GM23338 (cell line): Measurements from ENCODE around the gene DOCK11. TPM values are rescaled to one million over a fixed set of nuclear protein-coding genes. Genes with fewer than 3 reads are reported as not detected.

Source experiments
- ATAC-seq: fragments of 200-7000 bp; cut with Tn5 transposase; 3 replicates; pipeline ENCODE4 v1.9.1; 2020
- DNase-seq: peaks from one replicate; pipeline ENCODE4 v3.0.0-alpha.2; 2015; ENCODE audit warnings: low spot score
- H2AFZ ChIP-seq: fragments of 200-600 bp; sonication (generic); 2 replicates; pipeline ENCODE4 v1.8.0; 2016; ENCODE audit warnings: antibody characterized with exemption, mild to moderate bottlenecking, moderate library complexity
- H3F3A ChIP-seq: fragments of 200-600 bp; sonication (generic); replicated peaks from 2 replicates; pipeline ENCODE4 v1.8.0; 2017; ENCODE audit warnings: antibody characterized with exemption, mixed run types, low read depth
- H3K27ac ChIP-seq: fragments of 200-600 bp; sonication (generic); 2 replicates; pipeline ENCODE4 v1.6.1; 2016; ENCODE audit warnings: low read depth
- H3K27me3 ChIP-seq: fragments of 200-600 bp; sonication (generic); 2 replicates; pipeline ENCODE4 v1.8.0; 2016; ENCODE audit warnings: mild to moderate bottlenecking, mixed run types, moderate library complexity; ENCODE audit not compliant: insufficient read depth
- H3K36me3 ChIP-seq: fragments of 200-600 bp; sonication (generic); 2 replicates; pipeline ENCODE4 v1.8.0; 2016; ENCODE audit warnings: mild to moderate bottlenecking; ENCODE audit not compliant: insufficient read depth
- H3K4me1 ChIP-seq: fragments of 200-600 bp; sonication (generic); 2 replicates; pipeline ENCODE4 v1.8.0; 2016; ENCODE audit warnings: mild to moderate bottlenecking, moderate library complexity; ENCODE audit not compliant: insufficient read depth
- H3K4me2 ChIP-seq: fragments of 200-600 bp; sonication (generic); 2 replicates; pipeline ENCODE4 v1.7.1; 2017; ENCODE audit warnings: mixed run types
- H3K4me3 ChIP-seq: fragments of 200-600 bp; sonication (generic); 2 replicates; pipeline ENCODE4 v1.6.1; 2016; ENCODE audit warnings: mixed run types
- H3K79me2 ChIP-seq: fragments of 200-600 bp; sonication (generic); replicated peaks from 2 replicates; pipeline ENCODE4 v1.8.0; 2017; ENCODE audit warnings: mild to moderate bottlenecking; ENCODE audit not compliant: insufficient read depth
- H3K9me2 ChIP-seq: fragments of 200-600 bp; sonication (generic); 2 replicates; pipeline ENCODE4 v1.8.0; 2017; ENCODE audit not compliant: insufficient read depth
- H4K20me1 ChIP-seq: fragments of 200-600 bp; sonication (generic); replicated peaks from 2 replicates; pipeline ENCODE4 v1.8.0; 2017; ENCODE audit warnings: mild to moderate bottlenecking; ENCODE audit not compliant: insufficient read depth
- H3K27ac Mint-ChIP-seq: 2 replicates; pipeline ENCODE4 v1.8.0; 2020; ENCODE audit warnings: inconsistent platforms, mild to moderate bottlenecking, moderate library complexity, mixed read lengths
- H3K27me3 Mint-ChIP-seq: 3 replicates; pipeline ENCODE4 v1.8.0; 2022; ENCODE audit warnings: low read depth, mild to moderate bottlenecking, moderate library complexity, mixed read lengths, inconsistent platforms; ENCODE audit not compliant: insufficient read depth, poor library complexity
- H3K36me3 Mint-ChIP-seq: 3 replicates; pipeline ENCODE4 v1.8.0; 2021; ENCODE audit warnings: low read depth, mild to moderate bottlenecking, inconsistent platforms, moderate library complexity, mixed read lengths
- H3K4me1 Mint-ChIP-seq: 3 replicates; pipeline ENCODE4 v1.8.0; 2020; ENCODE audit warnings: mild to moderate bottlenecking, inconsistent platforms, mixed read lengths
- H3K4me3 Mint-ChIP-seq: 3 replicates; pipeline ENCODE4 v1.8.0; 2021; ENCODE audit warnings: moderate library complexity, mild to moderate bottlenecking, inconsistent platforms, mixed read lengths
- H3K9me3 Mint-ChIP-seq: 3 replicates; pipeline ENCODE4 v1.8.0; 2020; ENCODE audit warnings: moderate library complexity, mild to moderate bottlenecking, inconsistent platforms, mixed read lengths
- CREB1 ChIP-seq: fragments of 250-450 bp; sonication (Bioruptor Pico); IDR thresholded peaks from 2 replicates; pipeline ENCODE4 v1.5.0; 2020; ENCODE audit warnings: low read depth, mild to moderate bottlenecking, moderate library complexity
- EZH2 ChIP-seq: fragments of 200-600 bp; sonication (generic); IDR thresholded peaks from one replicate; pipeline ENCODE4 v1.8.0; 2017; ENCODE audit warnings: antibody characterized with exemption, mild to moderate bottlenecking, low read depth; ENCODE audit not compliant: unreplicated experiment
- EZH2phosphoT487 ChIP-seq: fragments of 200-600 bp; sonication (generic); IDR thresholded peaks from one replicate; pipeline ENCODE4 v1.8.1; 2018; ENCODE audit warnings: antibody characterized with exemption; ENCODE audit not compliant: unreplicated experiment
- JUNB ChIP-seq: IDR thresholded peaks from one replicate; pipeline ENCODE4 v1.6.1; 2016; ENCODE audit warnings: antibody characterized with exemption; ENCODE audit not compliant: unreplicated experiment
- NANOG ChIP-seq: IDR thresholded peaks from 2 replicates; pipeline ENCODE4 v1.6.1; 2016; ENCODE audit warnings: antibody characterized with exemption, borderline replicate concordance
- POLR2AphosphoS5 ChIP-seq: IDR thresholded peaks from 2 replicates; pipeline ENCODE4 v1.6.1; 2016; ENCODE audit warnings: antibody characterized with exemption, low read depth
- STAT1 ChIP-seq: IDR thresholded peaks from one replicate; pipeline ENCODE4 v1.6.1; 2016; ENCODE audit warnings: antibody characterized with exemption; ENCODE audit not compliant: unreplicated experiment
- ZNF114 ChIP-seq: fragments of 250-450 bp; sonication (Bioruptor Pico); IDR thresholded peaks from 2 replicates; pipeline ENCODE4 v1.5.0; 2020; ENCODE audit warnings: mild to moderate bottlenecking, moderate library complexity
- ZNF331 ChIP-seq: fragments of 250-450 bp; sonication (Bioruptor Pico); IDR thresholded peaks from 2 replicates; pipeline ENCODE4 v1.5.0; 2020; ENCODE audit warnings: low read depth, mild to moderate bottlenecking, moderate library complexity
- polyA plus RNA-seq: library from polyadenylated mRNA; unstranded; fragments of >200 nt; fragmentation: Nextera tagmentation; extraction: Ambion mirVana; gene quantifications from 2 replicates; pipeline ENCODE4 v1.2.1, GENCODE V29; 2016
- total RNA-seq: library from RNA; depleted of rRNA; stranded (reverse); fragments of >200 nt; shearing (Covaris generic); gene quantifications from 2 replicates; pipeline ENCODE4 v1.2.3, GENCODE V29; 2014
- TF ChIP-seq, protein P1 (sequence below), 2 experiments: fragments of 200-600 bp in 1 of 2; sonication (generic) in 1 of 2; conservative IDR thresholded peaks; 2 replicates each; pipeline versions ENCODE4 v1.5.1 to v1.6.1; 2016 to 2017; ENCODE audit warnings: antibody characterized with exemption in 2 of 2, low read depth in 2 of 2, mild to moderate bottlenecking in 2 of 2, moderate library complexity in 1 of 2
- TF ChIP-seq, protein P2 (sequence below): IDR thresholded peaks from one replicate; pipeline ENCODE4 v1.6.1; 2018; ENCODE audit warnings: antibody characterized with exemption; ENCODE audit not compliant: unreplicated experiment
- TF ChIP-seq, protein P3 (sequence below): IDR thresholded peaks from 2 replicates; pipeline ENCODE4 v1.6.1; 2016; ENCODE audit warnings: antibody characterized with exemption

The DOCK11 gene
- total and polyA plus RNA-seq, 2 experiments from 2014 or later, result 6.0 to 12.3 TPM

DNA sequence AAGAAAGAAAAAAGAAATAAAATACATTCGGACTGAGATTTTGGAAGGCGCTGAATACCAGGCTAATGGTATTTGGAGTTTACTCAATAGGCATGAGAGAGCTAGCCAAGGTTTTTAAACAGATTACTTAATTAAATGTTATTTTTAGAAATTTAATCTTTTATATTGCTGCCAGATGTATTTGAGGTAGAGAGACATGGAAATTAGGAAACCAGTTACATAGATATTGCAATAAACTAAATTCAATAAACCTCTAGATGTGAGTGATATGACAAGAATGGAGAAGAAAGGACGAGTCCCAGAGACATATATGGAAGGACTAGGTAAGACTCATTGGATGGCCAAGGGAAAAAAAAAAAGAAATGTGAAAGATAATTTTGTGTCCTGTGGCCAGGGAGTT is 193.3 kb downstream of the DOCK11 start:
- Mint-ChIP-seq H3K27ac (no peak overlapping the region), H3K27me3 (no peaks in the 10 kb centered on the region), H3K4me3 (no peak overlapping the region), H3K9me3 (no peaks in the 10 kb centered on the region), H3K36me3 (no peaks in the 10 kb centered on the region), H3K4me1 (no peaks in the 10 kb centered on the region)
- Histone ChIP-seq H3K4me2 (no peak overlapping the region), H3K27ac (no peak overlapping the region), H3K36me3 (no peaks in the 10 kb centered on the region), H2AFZ (no peak overlapping the region), H4K20me1 (no peaks in the 10 kb centered on the region), H3K4me1 (no peaks in the 10 kb centered on the region), H3K79me2 (no peaks in the 10 kb centered on the region), H3K9me2 (no peaks in the 10 kb centered on the region), H3K27me3 (no peaks in the 10 kb centered on the region), H3F3A (no peaks in the 10 kb centered on the region), H3K4me3 (no peak overlapping the region)
- DNase-seq, result no peak
- TF ChIP-seq ZNF331 (CRISPR knock-in tag) (no peak), POLR2AphosphoS5 (no peak), JUNB (no peak), CREB1 (CRISPR knock-in tag) (no peak), ZNF114 (CRISPR knock-in tag) (no peak), NANOG (no peak), EZH2 (no peak)
- TF ChIP-seq, protein P1, sequence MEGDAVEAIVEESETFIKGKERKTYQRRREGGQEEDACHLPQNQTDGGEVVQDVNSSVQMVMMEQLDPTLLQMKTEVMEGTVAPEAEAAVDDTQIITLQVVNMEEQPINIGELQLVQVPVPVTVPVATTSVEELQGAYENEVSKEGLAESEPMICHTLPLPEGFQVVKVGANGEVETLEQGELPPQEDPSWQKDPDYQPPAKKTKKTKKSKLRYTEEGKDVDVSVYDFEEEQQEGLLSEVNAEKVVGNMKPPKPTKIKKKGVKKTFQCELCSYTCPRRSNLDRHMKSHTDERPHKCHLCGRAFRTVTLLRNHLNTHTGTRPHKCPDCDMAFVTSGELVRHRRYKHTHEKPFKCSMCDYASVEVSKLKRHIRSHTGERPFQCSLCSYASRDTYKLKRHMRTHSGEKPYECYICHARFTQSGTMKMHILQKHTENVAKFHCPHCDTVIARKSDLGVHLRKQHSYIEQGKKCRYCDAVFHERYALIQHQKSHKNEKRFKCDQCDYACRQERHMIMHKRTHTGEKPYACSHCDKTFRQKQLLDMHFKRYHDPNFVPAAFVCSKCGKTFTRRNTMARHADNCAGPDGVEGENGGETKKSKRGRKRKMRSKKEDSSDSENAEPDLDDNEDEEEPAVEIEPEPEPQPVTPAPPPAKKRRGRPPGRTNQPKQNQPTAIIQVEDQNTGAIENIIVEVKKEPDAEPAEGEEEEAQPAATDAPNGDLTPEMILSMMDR (conservative IDR thresholded peaks at IDR 0.05; ENCODE audit: low read depth in 2 of 2), result no peak
- TF ChIP-seq, protein P2, sequence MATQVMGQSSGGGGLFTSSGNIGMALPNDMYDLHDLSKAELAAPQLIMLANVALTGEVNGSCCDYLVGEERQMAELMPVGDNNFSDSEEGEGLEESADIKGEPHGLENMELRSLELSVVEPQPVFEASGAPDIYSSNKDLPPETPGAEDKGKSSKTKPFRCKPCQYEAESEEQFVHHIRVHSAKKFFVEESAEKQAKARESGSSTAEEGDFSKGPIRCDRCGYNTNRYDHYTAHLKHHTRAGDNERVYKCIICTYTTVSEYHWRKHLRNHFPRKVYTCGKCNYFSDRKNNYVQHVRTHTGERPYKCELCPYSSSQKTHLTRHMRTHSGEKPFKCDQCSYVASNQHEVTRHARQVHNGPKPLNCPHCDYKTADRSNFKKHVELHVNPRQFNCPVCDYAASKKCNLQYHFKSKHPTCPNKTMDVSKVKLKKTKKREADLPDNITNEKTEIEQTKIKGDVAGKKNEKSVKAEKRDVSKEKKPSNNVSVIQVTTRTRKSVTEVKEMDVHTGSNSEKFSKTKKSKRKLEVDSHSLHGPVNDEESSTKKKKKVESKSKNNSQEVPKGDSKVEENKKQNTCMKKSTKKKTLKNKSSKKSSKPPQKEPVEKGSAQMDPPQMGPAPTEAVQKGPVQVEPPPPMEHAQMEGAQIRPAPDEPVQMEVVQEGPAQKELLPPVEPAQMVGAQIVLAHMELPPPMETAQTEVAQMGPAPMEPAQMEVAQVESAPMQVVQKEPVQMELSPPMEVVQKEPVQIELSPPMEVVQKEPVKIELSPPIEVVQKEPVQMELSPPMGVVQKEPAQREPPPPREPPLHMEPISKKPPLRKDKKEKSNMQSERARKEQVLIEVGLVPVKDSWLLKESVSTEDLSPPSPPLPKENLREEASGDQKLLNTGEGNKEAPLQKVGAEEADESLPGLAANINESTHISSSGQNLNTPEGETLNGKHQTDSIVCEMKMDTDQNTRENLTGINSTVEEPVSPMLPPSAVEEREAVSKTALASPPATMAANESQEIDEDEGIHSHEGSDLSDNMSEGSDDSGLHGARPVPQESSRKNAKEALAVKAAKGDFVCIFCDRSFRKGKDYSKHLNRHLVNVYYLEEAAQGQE, result no peak
- TF ChIP-seq, protein P3, sequence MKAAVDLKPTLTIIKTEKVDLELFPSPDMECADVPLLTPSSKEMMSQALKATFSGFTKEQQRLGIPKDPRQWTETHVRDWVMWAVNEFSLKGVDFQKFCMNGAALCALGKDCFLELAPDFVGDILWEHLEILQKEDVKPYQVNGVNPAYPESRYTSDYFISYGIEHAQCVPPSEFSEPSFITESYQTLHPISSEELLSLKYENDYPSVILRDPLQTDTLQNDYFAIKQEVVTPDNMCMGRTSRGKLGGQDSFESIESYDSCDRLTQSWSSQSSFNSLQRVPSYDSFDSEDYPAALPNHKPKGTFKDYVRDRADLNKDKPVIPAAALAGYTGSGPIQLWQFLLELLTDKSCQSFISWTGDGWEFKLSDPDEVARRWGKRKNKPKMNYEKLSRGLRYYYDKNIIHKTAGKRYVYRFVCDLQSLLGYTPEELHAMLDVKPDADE, result no peak
- ATAC-seq, result no peak

DNA sequence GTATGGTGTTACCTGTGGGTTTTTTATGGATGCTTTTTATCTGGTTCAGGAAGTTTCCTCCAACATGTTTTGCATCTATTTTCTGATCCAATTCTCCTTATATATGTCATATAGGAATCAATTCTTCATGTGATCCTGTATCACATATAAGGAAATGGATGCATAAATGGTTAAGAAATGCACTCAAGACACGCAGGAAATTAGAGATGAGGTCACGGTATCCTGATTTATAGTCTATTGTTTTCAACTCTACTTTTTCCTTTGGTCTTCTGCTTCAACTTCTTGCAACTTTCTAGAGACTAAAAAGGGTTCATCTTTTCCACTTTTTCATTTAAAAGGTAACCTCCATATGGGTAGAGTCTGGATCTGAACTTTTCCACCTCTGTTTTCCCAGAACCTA is 198.2 kb downstream of the DOCK11 start:
- no peak overlapping the region for H3K27ac Mint-ChIP-seq
- H3K4me1 Mint-ChIP-seq, result no peaks in the 10 kb centered on the region; the same call in 2 of the 3 replicates
- no peaks in the 10 kb centered on the region for H3K36me3 Mint-ChIP-seq
- no peaks in the 10 kb centered on the region for H3K4me1 ChIP-seq
- H3K79me2 ChIP-seq, result no peaks in the 10 kb centered on the region
- H3K27ac ChIP-seq, result no peak overlapping the region
- ATAC-seq (no peak), DNase-seq (no peak)
- no peak overlapping the region for H3K4me3 Mint-ChIP-seq
- no peaks in the 10 kb centered on the region for H3K9me3 Mint-ChIP-seq
- no peaks in the 10 kb centered on the region for H3K27me3 ChIP-seq
- no peak overlapping the region for H3K4me2 ChIP-seq
- H3K4me3 ChIP-seq, result no peak overlapping the region
- H3K36me3 ChIP-seq, result no peaks in the 10 kb centered on the region
- no peak overlapping the region for H2AFZ ChIP-seq
- no peaks in the 10 kb centered on the region for H3K9me2 ChIP-seq
- H4K20me1 ChIP-seq, result no peaks in the 10 kb centered on the region
- H3K27me3 Mint-ChIP-seq, result no peaks in the 10 kb centered on the region
- H3F3A ChIP-seq, result no peaks in the 10 kb centered on the region
- TF ChIP-seq POLR2AphosphoS5 (no peak), NANOG (no peak), EZH2 (no peak), STAT1 (no peak), ZNF114 (CRISPR knock-in tag) (no peak), ZNF331 (CRISPR knock-in tag) (no peak), JUNB (no peak), EZH2phosphoT487 (no peak), CREB1 (CRISPR knock-in tag) (no peak)
- TF ChIP-seq, protein P1 (conservative IDR thresholded peaks at IDR 0.05; ENCODE audit: low read depth in 2 of 2), result no peak
- TF ChIP-seq, protein P3, result no peak
